Endothelial cell of hepatic sinusoid (primary cell): ENCODE measurements around the gene JCAD.

Experiments used
- in situ Hi-C: cut with HindIII; loops from 2 replicates; pipeline ENCODE4 v1.10.0; 2017; ENCODE audit warnings: low sequenced_read_pairs

JCAD gene

GRCh38 chr10:30048768-30049517 lies 10.4 kb downstream of the JCAD start:
- in situ Hi-C loops, result no loop called here

- in situ Hi-C loops, result no loop called here
These were observed 11.4 kb downstream of the JCAD start for GRCh38 chr10:30047924-30048531.

- in situ Hi-C loops, result no loop called here
These were observed 12.0 kb downstream of the JCAD start for GRCh38 chr10:30047430-30047829.

- in situ Hi-C loops, result no loop called here
These were observed 12.9 kb downstream of the JCAD start for GRCh38 chr10:30046476-30046875.

GRCh38 chr10:30045961-30046360 lies 13.4 kb downstream of the JCAD start:
- in situ Hi-C loops, result no loop called here

- in situ Hi-C loops, result no loop called here
These were observed 15.7 kb downstream of the JCAD start for GRCh38 chr10:30043476-30044270.

- in situ Hi-C loops, result no loop called here
These were observed 16.6 kb downstream of the JCAD start for GRCh38 chr10:30042820-30043219.

GRCh38 chr10:30041196-30042105 lies 17.9 kb downstream of the JCAD start:
- in situ Hi-C loops, result no loop called here

GRCh38 chr10:30040597-30040996 lies 18.8 kb downstream of the JCAD start:
- in situ Hi-C loops, result no loop called here

- in situ Hi-C loops, result no loop called here
These were observed 19.4 kb downstream of the JCAD start for GRCh38 chr10:30039988-30040387.

- in situ Hi-C loops, result no loop called here
These were observed 19.8 kb downstream of the JCAD start for GRCh38 chr10:30039567-30039966.

- in situ Hi-C loops, result no loop called here
These were observed 20.4 kb downstream of the JCAD start for GRCh38 chr10:30038781-30039536.

GRCh38 chr10:30037620-30038336 lies 21.6 kb downstream of the JCAD start:
- in situ Hi-C loops, result no loop called here

GRCh38 chr10:30036811-30037210 lies 22.6 kb downstream of the JCAD start:
- in situ Hi-C loops, result no loop called here

GRCh38 chr10:30036341-30036740 lies 23.0 kb downstream of the JCAD start:
- in situ Hi-C loops, result no loop called here

GRCh38 chr10:30034433-30035137 lies 24.8 kb downstream of the JCAD start:
- in situ Hi-C loops, result no loop called here

GRCh38 chr10:30032125-30032524 lies 27.3 kb downstream of the JCAD start:
- in situ Hi-C loops, result no loop called here

GRCh38 chr10:30029872-30030256 lies 29.5 kb downstream of the JCAD start:
- in situ Hi-C loops, result no loop called here
